Keratinocyte (primary cell): ENCODE measurements around the gene MOCS1. TPM values are rescaled to one million over a fixed set of nuclear protein-coding genes. Genes with fewer than 3 reads are reported as not detected.

Experiments used
- DNase-seq: peaks from one replicate; pipeline ENCODE4 v3.0.0-alpha.2; 2011; ENCODE audit warnings: low read depth, missing footprints, low spot score
- FAIRE-seq: peaks from 2 replicates; lab custom pipeline; 2011; peaks lifted over from hg19 to GRCh38; lab: Jason Lieb, UNC
- H2AFZ ChIP-seq: 2 replicates; pipeline ENCODE4 v1.6.0; 2012; ENCODE audit warnings: low read length, control low read depth, inconsistent platforms; ENCODE audit not compliant: control insufficient read depth
- H3K27ac ChIP-seq: 2 replicates; pipeline ENCODE4 v1.5.1; 2011; ENCODE audit warnings: low read length; ENCODE audit not compliant: control insufficient read depth, insufficient read depth
- H3K27me3 ChIP-seq: 3 replicates; pipeline ENCODE4 v1.6.0; 2011; ENCODE audit warnings: low read length; ENCODE audit not compliant: control insufficient read depth, insufficient read depth; ENCODE audit errors: extremely low read depth
- H3K36me3 ChIP-seq, 2 experiments: 2 replicates in 1 of 2; 3 replicates in 1 of 2; pipeline ENCODE4 v1.5.1; 2011; ENCODE audit warnings: low read length in 2 of 2, mild to moderate bottlenecking in 1 of 2; ENCODE audit not compliant: control insufficient read depth in 2 of 2, insufficient read depth in 2 of 2; ENCODE audit errors: extremely low read depth in 1 of 2
- H3K4me1 ChIP-seq: 3 replicates; pipeline ENCODE4 v1.5.1; 2011; ENCODE audit warnings: low read length; ENCODE audit not compliant: control insufficient read depth, insufficient read depth; ENCODE audit errors: extremely low read depth
- H3K4me2 ChIP-seq: 3 replicates; pipeline ENCODE4 v1.6.0; 2011; ENCODE audit warnings: low read depth, low read length; ENCODE audit not compliant: control insufficient read depth, insufficient read depth; ENCODE audit errors: extremely low read depth
- H3K4me3 ChIP-seq, 3 experiments: fragments of 200-600 bp in 1 of 3; sonication (generic) in 1 of 3; 2 replicates in 2 of 3; 3 replicates in 1 of 3; pipeline ENCODE4 v1.5.1; 2011 to 2016; ENCODE audit warnings: low read length in 3 of 3, mild to moderate bottlenecking in 3 of 3, control low read depth in 2 of 3, inconsistent platforms in 1 of 3, low read depth in 1 of 3, mixed read lengths in 1 of 3, mixed run types in 1 of 3, moderate library complexity in 1 of 3; ENCODE audit not compliant: control insufficient read depth in 2 of 3, insufficient read depth in 2 of 3; ENCODE audit errors: extremely low read depth in 1 of 3
- H3K79me2 ChIP-seq: 2 replicates; pipeline ENCODE4 v1.6.0; 2012; ENCODE audit warnings: low read length; ENCODE audit not compliant: control insufficient read depth, insufficient read depth
- H3K9ac ChIP-seq: 3 replicates; pipeline ENCODE4 v1.6.0; 2011; ENCODE audit warnings: low read length; ENCODE audit not compliant: control insufficient read depth, insufficient read depth; ENCODE audit errors: extremely low read depth
- H3K9me1 ChIP-seq: 3 replicates; pipeline ENCODE4 v1.6.0; 2011; ENCODE audit warnings: low read length; ENCODE audit not compliant: control insufficient read depth, insufficient read depth; ENCODE audit errors: extremely low read depth
- H3K9me3 ChIP-seq: 2 replicates; pipeline ENCODE4 v1.5.1; 2012; ENCODE audit warnings: low read depth, low read length; ENCODE audit not compliant: control insufficient read depth
- H4K20me1 ChIP-seq: 3 replicates; pipeline ENCODE4 v1.6.0; 2011; ENCODE audit warnings: low read length; ENCODE audit not compliant: control insufficient read depth, insufficient read depth; ENCODE audit errors: extremely low read depth
- EZH2 ChIP-seq: IDR thresholded peaks from one replicate; pipeline ENCODE4 v1.6.1; 2012; ENCODE audit warnings: inconsistent platforms, mild to moderate bottlenecking, low read length, moderate library complexity
- dilution Hi-C: fragments of 300-500 bp; cut with MboI; formaldehyde crosslinking; loops from one replicate; pipeline ENCODE4 v1.7.0; 2020; ENCODE audit warnings: low sequenced_read_pairs; ENCODE audit not compliant: extremely low pct_ligation_motif_present
- polyA plus RNA-seq, 5 experiments: library from polyadenylated mRNA; depleted of rRNA in 3 of 5; stranded (reverse) in 3 of 5; stranded (forward) in 1 of 5; unstranded in 1 of 5; fragments of >200 nt; gene quantifications; 1 replicate in 1 of 5; 2 replicates in 3 of 5; 3 replicates in 1 of 5; pipeline versions ENCODE4 v1.2.1 to v1.2.3, GENCODE V29; 2011 to 2012; ENCODE audit warnings: missing spikeins in 2 of 5, low read depth in 1 of 5, low replicate concordance in 1 of 5
- TF ChIP-seq, protein P1 (sequence below), 3 experiments: IDR thresholded peaks in 1 of 3; conservative IDR thresholded peaks in 1 of 3; optimal IDR thresholded peaks in 1 of 3; 2 replicates in 2 of 3; 3 replicates in 1 of 3; pipeline versions ENCODE3 to v1.5.1; 2011; ENCODE audit warnings: low read length in 3 of 3, mild to moderate bottlenecking in 3 of 3, moderate library complexity in 2 of 3, control low read depth in 1 of 3, inconsistent platforms in 1 of 3; ENCODE audit not compliant: insufficient read depth in 2 of 3; ENCODE audit errors: extremely low read depth in 1 of 3

Gene MOCS1
- polyA plus RNA-seq, 1 donor (not counting 4 experiments of a cell fraction or from before 2014, with no cell fraction given), result 2.2 TPM

DNA sequence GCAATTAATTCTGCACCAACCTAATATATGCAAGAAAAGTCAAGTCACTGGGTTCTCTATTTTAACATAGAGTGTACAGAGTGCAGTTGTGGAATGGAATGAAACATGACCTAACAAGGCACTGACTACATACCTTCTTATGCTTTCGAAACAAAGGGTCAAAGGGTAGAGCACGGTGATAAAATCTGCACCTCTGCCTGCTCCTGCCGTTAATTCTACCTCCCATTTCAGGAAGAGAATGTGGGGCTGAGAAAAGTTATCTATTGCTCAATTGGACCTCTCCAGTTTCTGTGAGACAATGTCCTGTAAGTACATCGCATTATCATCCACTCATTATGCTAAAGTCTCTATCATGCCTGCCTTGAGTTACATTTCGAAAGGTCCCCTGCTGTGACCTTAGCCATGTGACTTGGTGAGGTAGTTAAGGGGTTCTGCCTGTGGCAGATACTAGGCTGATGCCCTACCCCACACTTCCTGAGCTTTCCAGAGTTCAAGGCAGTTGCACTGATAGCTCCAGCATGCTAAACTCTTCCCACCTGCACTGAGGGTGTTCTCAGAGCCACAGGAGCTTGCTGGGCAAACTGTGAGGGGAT is 14.0 kb upstream of the MOCS1 start:
- H3K4me3 ChIP-seq, result no peak overlapping the region
- no peaks in the 10 kb centered on the region for H3K36me3 ChIP-seq
- no peak overlapping the region for H3K9ac ChIP-seq
- FAIRE-seq, result no peak
- no peaks in the 10 kb centered on the region for H3K27me3 ChIP-seq
- no peaks in the 10 kb centered on the region for H4K20me1 ChIP-seq
- no peaks in the 10 kb centered on the region for H3K9me3 ChIP-seq
- dilution Hi-C loops, result no loop called here
- H3K4me2 ChIP-seq, result no peak overlapping the region
- H3K4me1 ChIP-seq, result peaks cover 8% of the 10 kb centered on the region
- no peak overlapping the region for H3K27ac ChIP-seq
- H3K9me1 ChIP-seq, result no peaks in the 10 kb centered on the region
- no peak for DNase-seq
- no peaks in the 10 kb centered on the region for H3K79me2 ChIP-seq
- no peak overlapping the region for H2AFZ ChIP-seq
- TF ChIP-seq, protein P1, sequence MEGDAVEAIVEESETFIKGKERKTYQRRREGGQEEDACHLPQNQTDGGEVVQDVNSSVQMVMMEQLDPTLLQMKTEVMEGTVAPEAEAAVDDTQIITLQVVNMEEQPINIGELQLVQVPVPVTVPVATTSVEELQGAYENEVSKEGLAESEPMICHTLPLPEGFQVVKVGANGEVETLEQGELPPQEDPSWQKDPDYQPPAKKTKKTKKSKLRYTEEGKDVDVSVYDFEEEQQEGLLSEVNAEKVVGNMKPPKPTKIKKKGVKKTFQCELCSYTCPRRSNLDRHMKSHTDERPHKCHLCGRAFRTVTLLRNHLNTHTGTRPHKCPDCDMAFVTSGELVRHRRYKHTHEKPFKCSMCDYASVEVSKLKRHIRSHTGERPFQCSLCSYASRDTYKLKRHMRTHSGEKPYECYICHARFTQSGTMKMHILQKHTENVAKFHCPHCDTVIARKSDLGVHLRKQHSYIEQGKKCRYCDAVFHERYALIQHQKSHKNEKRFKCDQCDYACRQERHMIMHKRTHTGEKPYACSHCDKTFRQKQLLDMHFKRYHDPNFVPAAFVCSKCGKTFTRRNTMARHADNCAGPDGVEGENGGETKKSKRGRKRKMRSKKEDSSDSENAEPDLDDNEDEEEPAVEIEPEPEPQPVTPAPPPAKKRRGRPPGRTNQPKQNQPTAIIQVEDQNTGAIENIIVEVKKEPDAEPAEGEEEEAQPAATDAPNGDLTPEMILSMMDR (optimal IDR thresholded peaks at IDR 0.05 in 1 of 3, IDR thresholded peaks at IDR 0.05 in 1 of 3, conservative IDR thresholded peaks at IDR 0.05 in 1 of 3; ENCODE audit: extremely low read depth in 1 of 3, insufficient read depth in 2 of 3, low read length in 3 of 3), result no peak
- no peak for TF ChIP-seq EZH2

DNA sequence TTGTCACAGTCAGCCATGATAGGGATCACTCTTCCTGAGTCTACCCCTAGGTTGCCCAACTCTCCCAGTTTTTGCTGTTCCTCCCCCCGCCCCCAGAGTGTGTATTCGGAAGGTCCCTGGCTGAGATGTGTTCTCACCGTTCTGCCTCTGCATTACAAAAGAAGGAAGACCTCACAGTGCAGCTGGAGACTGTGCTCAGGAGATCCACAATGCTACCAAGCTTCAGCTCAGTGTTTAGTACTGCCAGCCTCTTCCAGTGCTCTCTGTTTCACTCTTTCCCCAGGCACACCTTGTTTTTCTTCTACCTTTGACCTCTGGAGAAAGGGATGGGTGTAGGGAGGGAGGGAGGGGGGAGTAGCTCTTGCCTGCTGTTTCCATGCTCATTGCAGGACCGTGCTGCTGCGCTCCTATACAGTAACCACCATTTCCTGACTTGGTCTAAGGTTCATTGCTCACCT is 13.4 kb upstream of the MOCS1 start:
- TF ChIP-seq, protein P1 (optimal IDR thresholded peaks at IDR 0.05 in 1 of 3, IDR thresholded peaks at IDR 0.05 in 1 of 3, conservative IDR thresholded peaks at IDR 0.05 in 1 of 3; ENCODE audit: extremely low read depth in 1 of 3, insufficient read depth in 2 of 3, low read length in 3 of 3), result no peak
- no peak for TF ChIP-seq EZH2
- H3K9me1 ChIP-seq, result no peaks in the 10 kb centered on the region
- H3K4me1 ChIP-seq, result peaks cover 8% of the 10 kb centered on the region
- no peak overlapping the region for H3K4me3 ChIP-seq
- no peaks in the 10 kb centered on the region for H3K27me3 ChIP-seq
- no peaks in the 10 kb centered on the region for H3K9me3 ChIP-seq
- dilution Hi-C loops, result no loop called here
- no peaks in the 10 kb centered on the region for H4K20me1 ChIP-seq
- H3K36me3 ChIP-seq, result no peaks in the 10 kb centered on the region
- no peak overlapping the region for H3K4me2 ChIP-seq
- H2AFZ ChIP-seq, result no peak overlapping the region
- H3K27ac ChIP-seq, result no peak overlapping the region
- H3K9ac ChIP-seq, result no peak overlapping the region
- no peaks in the 10 kb centered on the region for H3K79me2 ChIP-seq
- DNase-seq (no peak), FAIRE-seq (no peak)
